GM12878 (cell line): ENCODE measurements around the gene NYAP1. TPM values are rescaled to one million over a fixed set of nuclear protein-coding genes. Genes with fewer than 3 reads are reported as not detected.
"Not testable (repeated sequence)": the region's sequence is repeated elsewhere in the genome, so short reads cannot be mapped to it uniquely, and the experiment has no call there.

Experiments used
- ATAC-seq: fragments of 200-7000 bp; cut with Tn5 transposase; 3 replicates; pipeline ENCODE4 v1.9.1; 2020; ENCODE audit warnings: mild to moderate bottlenecking, moderate library complexity
- BruUV-seq: library from RNA; stranded (reverse); fragments of 400-500 nt; replicated peaks from 2 replicates; lab custom pipeline; 2021; lab: Mats Ljungman, UMichigan
- CTCF ChIA-PET: fragments of 300-600 bp; sonication (Branson Sonifier 250); formaldehyde crosslinking; extraction: SDS; loops from one replicate; lab custom pipeline; 2021; ENCODE audit warnings: inconsistent platforms; lab: Yijun Ruan, JAX
- POLR2A ChIA-PET: fragments of 350-600 bp; formaldehyde crosslinking; extraction: SDS; loops from one replicate; lab custom pipeline; 2021; ENCODE audit warnings: inconsistent platforms; lab: Charles Lee
- RAD21 ChIA-PET: fragments of 300-600 bp; sonication (Branson Sonifier 250); formaldehyde crosslinking; loops from one replicate; lab custom pipeline; 2023; ENCODE audit warnings: antibody characterized with exemption; ENCODE audit not compliant: unreplicated experiment; lab: Charles Lee
- SMC1A ChIA-PET: fragments of 300-600 bp; sonication (Branson Sonifier 250); formaldehyde crosslinking; loops from one replicate; lab custom pipeline; 2023; ENCODE audit not compliant: unreplicated experiment, uncharacterized antibody; lab: Charles Lee
- DNase-seq: peaks from one replicate; pipeline ENCODE4 v3.0.0-alpha.2; 2011; ENCODE audit warnings: low read depth, low spot score
- FAIRE-seq: peaks from 3 replicates; lab custom pipeline; 2011; peaks lifted over from hg19 to GRCh38; lab: Jason Lieb, UNC
- H2AFZ ChIP-seq: 2 replicates; pipeline ENCODE4 v1.6.0; 2011; ENCODE audit warnings: low read depth, low read length, control low read depth; ENCODE audit not compliant: control insufficient read depth
- H3K27ac ChIP-seq: 2 replicates; pipeline ENCODE4 v1.5.1; 2011; ENCODE audit warnings: control low read depth; ENCODE audit not compliant: control insufficient read depth, insufficient read depth
- H3K27me3 ChIP-seq, 2 experiments: replicated peaks in 1 of 2; 2 replicates each; pipeline versions ENCODE4 v1.6.0 to v1.6.1; 2011; ENCODE audit warnings: low read length in 1 of 2; ENCODE audit not compliant: control insufficient read depth in 2 of 2, insufficient read depth in 2 of 2
- H3K36me3 ChIP-seq, 2 experiments: 2 replicates each; pipeline ENCODE4 v1.5.1; 2011; ENCODE audit warnings: low read length in 1 of 2; ENCODE audit not compliant: control insufficient read depth in 2 of 2, insufficient read depth in 2 of 2
- H3K4me1 ChIP-seq: 2 replicates; pipeline ENCODE4 v1.6.1; 2011; ENCODE audit warnings: mild to moderate bottlenecking, low read length, moderate library complexity, mixed read lengths; ENCODE audit not compliant: control insufficient read depth, insufficient read depth
- H3K4me2 ChIP-seq: 2 replicates; pipeline ENCODE4 v1.6.0; 2011; ENCODE audit warnings: control low read depth; ENCODE audit not compliant: control insufficient read depth, insufficient read depth
- H3K4me3 ChIP-seq: fragments of 200-600 bp; sonication (generic); 2 replicates; pipeline ENCODE4 v1.5.1; 2016
- H3K79me2 ChIP-seq: 2 replicates; pipeline ENCODE4 v1.6.0; 2011; ENCODE audit warnings: low read length; ENCODE audit not compliant: control insufficient read depth, insufficient read depth
- H3K9ac ChIP-seq: 2 replicates; pipeline ENCODE4 v1.8.0; 2011; ENCODE audit warnings: low read length, control low read depth, mixed read lengths; ENCODE audit not compliant: control insufficient read depth, insufficient read depth
- H3K9me3 ChIP-seq: replicated peaks from 3 replicates; pipeline ENCODE4 v1.5.1; 2011; ENCODE audit warnings: mild to moderate bottlenecking, low read length; ENCODE audit not compliant: control insufficient read depth, insufficient read depth
- H4K20me1 ChIP-seq: 2 replicates; pipeline ENCODE4 v1.6.0; 2011; ENCODE audit not compliant: control insufficient read depth, insufficient read depth
- ASH2L ChIP-seq: fragments of 300-600, 200-600 bp; sonication (generic); IDR thresholded peaks from 2 replicates; pipeline ENCODE4 v1.6.1; 2017; ENCODE audit warnings: low read depth, mild to moderate bottlenecking, borderline replicate concordance
- MLLT1 ChIP-seq: fragments of 450-650 bp; IDR thresholded peaks from 2 replicates; pipeline ENCODE4 v1.6.1; 2016; ENCODE audit warnings: mild to moderate bottlenecking
- POLR2AphosphoS5 ChIP-seq: IDR thresholded peaks from 2 replicates; pipeline ENCODE4 v1.6.1; 2011; ENCODE audit warnings: mild to moderate bottlenecking, low read length, inconsistent platforms
- POU2F2 ChIP-seq: IDR thresholded peaks from 3 replicates; pipeline ENCODE4 v1.6.1; 2011; ENCODE audit warnings: low read depth, mild to moderate bottlenecking, low read length, borderline replicate concordance
- WGBS: methylation state at CpG from one replicate; pipeline ENCODE4 v1.1.6; 2016; ENCODE audit warnings: low lambda C conversion rate; ENCODE audit not compliant: insufficient replicate concordance, insufficient coverage; ENCODE audit errors: missing lambda C conversion rate; 5-methylcytosine and 5-hydroxymethylcytosine counted together
- in situ Hi-C: fragments of 300-500 bp; cut with MboI; formaldehyde crosslinking; loops from 9 replicates; pipeline ENCODE4 v1.14.3; 2018; ENCODE audit warnings: mixed read lengths
- intact Hi-C: fragments of 100-400 bp; cut with micrococcal nuclease; formaldehyde crosslinking; loops from one replicate; pipeline ENCODE4 v1.14.2; 2022; ENCODE audit not compliant: unreplicated experiment
- polyA plus RNA-seq, 11 experiments: library from polyadenylated mRNA; depleted of rRNA in 4 of 11; unstranded in 6 of 11; stranded (reverse) in 5 of 11; fragments of >200 nt; fragmentation: Nextera tagmentation in 4 of 11; fragmentation: Illumina TruSeq in 1 of 11; extraction: Ambion mirVana in 4 of 11; extraction: Trizol in 1 of 11; gene quantifications; 1 replicate in 1 of 11; 2 replicates in 10 of 11; pipeline versions ENCODE4 v1.2.1 to v1.2.3, GENCODE V29; 2011 to 2016; ENCODE audit warnings: inconsistent platforms in 2 of 11, missing spikeins in 2 of 11, low read depth in 1 of 11
- total RNA-seq, 4 experiments: library from RNA; depleted of rRNA in 3 of 4; stranded (reverse); fragments of >200 nt in 3 of 4; fragmentation: Illumina TruSeq in 1 of 4; extraction: Trizol in 1 of 4; gene quantifications; 2 replicates each; pipeline versions ENCODE4 v1.2.1 to v1.2.3, GENCODE V29; 2013 to 2021

Gene NYAP1
- total and polyA plus RNA-seq, 10 of the 15 experiments (the other 5 are each of a cell fraction or from before 2014, with no cell fraction given) = 0.04 to 0.28 (median 0.11) TPM; not detected in 6

GRCh38 chr7:100541309-100541708, 57.6 kb downstream of the NYAP1 start:
- H3K9me3 ChIP-seq, H3K27me3 ChIP-seq, H3K36me3 ChIP-seq, DNase-seq, ATAC-seq, BruUV-seq, FAIRE-seq, H4K20me1 ChIP-seq, in situ Hi-C loops, H2AFZ ChIP-seq: not testable (repeated sequence)
- Histone ChIP-seq H3K9ac (peak overlapping the region; percentile 52), H3K79me2 (peaks cover 65% of the 10 kb centered on the region), H3K4me2 (peak overlapping the region; percentile 99), H3K27ac (peak overlapping the region; percentile 99), H3K4me1 (peaks cover 37% of the 10 kb centered on the region), H3K4me3 (peak overlapping the region; percentile 85)
- ChIA-PET POLR2A (interaction anchor here (0.6 to 5.7 kb wide), 4 partner anchors 10 to 62 kb away, joined by 3 to 28 read pairs (median 10); partner anchors contain the start of genes FBXO24, LRCH4 and TSC22D4), RAD21 (interaction anchor here (0.6 to 11.5 kb wide), 6 partner anchors 19 to 402 kb away, joined by 4 to 90 read pairs (median 8); partner anchors contain the start of genes FBXO24, LRCH4 and TSC22D4), SMC1A (interaction anchor here (1.1 to 10.6 kb wide), 7 partner anchors 13 to 64 kb away, joined by 3 to 127 read pairs (median 10); partner anchors contain the start of genes FBXO24 and TSC22D4), CTCF (interaction anchor here (0.6 to 2.6 kb wide), 11 partner anchors 9 to 83 kb away, joined by 3 to 36 read pairs (median 5); partner anchors contain the start of gene FBXO24)
- intact Hi-C loops = loop anchor here (10.0 kb wide), 1 partner anchor 177 kb away; no protein-coding TSS in a partner anchor
- WGBS = 58% methylated on average over 7 of the region's 7 CpGs
- TF ChIP-seq MLLT1 = 0 out of 2 replicates have a peak, but pooled peaks have one; percentile 5

- BruUV-seq = no TSS peak
- intact Hi-C loops = loop anchor here (10.0 kb wide), 1 partner anchor 179 kb away; no protein-coding TSS in a partner anchor
- WGBS = 0% methylated on average over 1 of the region's 1 CpG
Measured at GRCh38 chr7:100543586-100543985, 59.9 kb downstream of the NYAP1 start.

More at GRCh38 chr7:100543586-100543985, 59.9 kb downstream of the NYAP1 start:
- H2AFZ ChIP-seq = no peak overlapping the region
- H3K9me3 ChIP-seq = no peaks in the 10 kb centered on the region
- peaks cover 84% of the 10 kb centered on the region for H3K79me2 ChIP-seq
- ChIA-PET RAD21 (interaction anchor here (0.9 to 11.5 kb wide), 9 partner anchors 13 to 74 kb away, joined by 3 to 90 read pairs (median 7); partner anchors contain the start of genes FBXO24, LRCH4 and TSC22D4), CTCF (interaction anchor here (0.6 to 7.9 kb wide), 9 partner anchors 10 to 171 kb away, joined by 3 to 101 read pairs (median 5); no protein-coding TSS in a partner anchor), POLR2A (interaction anchor here (1.0 to 5.7 kb wide), 5 partner anchors 10 to 64 kb away, joined by 4 to 28 read pairs (median 5); partner anchors contain the start of genes FBXO24, LRCH4 and TSC22D4), SMC1A (interaction anchor here (0.8 to 10.6 kb wide), 7 partner anchors 15 to 179 kb away, joined by 3 to 127 read pairs (median 3); partner anchors contain the start of gene TSC22D4)
- no peaks in the 10 kb centered on the region for H3K27me3 ChIP-seq
- H3K4me2 ChIP-seq = peak overlapping the region; percentile 99
- peaks cover 0 to 4% of the 10 kb centered on the region in 2 experiments; a peak in 1 of 4 replicates for H3K36me3 ChIP-seq
- H3K27ac ChIP-seq = peak overlapping the region; percentile 99
- peak overlapping the region; percentile 85 for H3K4me3 ChIP-seq
- TF ChIP-seq POU2F2 (peak; percentile 11; the same call in 1 of the 3 replicates), ASH2L (no peak), POLR2AphosphoS5 (no peak)
- in situ Hi-C loops = no loop called here
- H3K9ac ChIP-seq = peak overlapping the region; percentile 52
- peaks cover 57% of the 10 kb centered on the region for H3K4me1 ChIP-seq
- no peak for ATAC-seq
- no peak for DNase-seq
- no peak for FAIRE-seq
- H4K20me1 ChIP-seq = no peaks in the 10 kb centered on the region
